ENCODE results near the gene MAGEA8. TPM values are rescaled to one million over a fixed set of nuclear protein-coding genes. Genes with fewer than 3 reads are reported as not detected.
"Not testable (repeated sequence)": the region's sequence is repeated elsewhere in the genome, so short reads cannot be mapped to it uniquely, and the experiment has no call there.

MAGEA8 gene
- total RNA-seq, result not detected

- no peak for DNase-seq
Measured at GRCh38 chrX:149881081-149881711, at the start of gene MAGEA8. MAGEA8 (plus strand) TSS chrX:149881183; CDS start chrX:149884273, 3,090 bp downstream.

- DNase-seq, result no peak
Measured at GRCh38 chrX:149831473-149831872, 49.5 kb upstream of the MAGEA8 start.

- not testable (repeated sequence) for DNase-seq
Measured at GRCh38 chrX:149836728-149837127, 44.3 kb upstream of the MAGEA8 start.

DNA sequence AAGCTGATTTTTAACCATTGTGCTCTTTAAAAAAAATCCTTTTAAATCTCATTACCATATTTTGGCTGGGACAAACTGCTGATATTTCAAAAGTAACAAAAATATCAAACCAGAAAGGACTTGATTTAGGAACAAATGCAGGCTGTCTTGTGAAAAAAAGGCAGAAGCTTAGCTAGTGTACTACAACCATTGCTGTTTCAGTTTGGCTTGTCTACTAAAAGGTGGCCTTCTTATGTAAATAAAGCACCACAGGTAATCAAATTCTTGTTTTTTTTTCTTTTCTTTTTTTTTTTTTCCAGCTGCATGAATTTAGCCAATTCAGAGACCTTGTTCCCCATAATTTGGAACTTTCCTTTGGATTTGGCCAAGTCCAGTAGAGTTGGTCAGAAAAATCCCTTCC is 43.8 kb upstream of the MAGEA8 start:
- no peak for DNase-seq

GRCh38 chrX:149837639-149838038 is 43.3 kb upstream of the MAGEA8 start:
- no peak for DNase-seq

GRCh38 chrX:149841929-149842328 is 39.1 kb upstream of the MAGEA8 start:
- DNase-seq, result no peak

DNA sequence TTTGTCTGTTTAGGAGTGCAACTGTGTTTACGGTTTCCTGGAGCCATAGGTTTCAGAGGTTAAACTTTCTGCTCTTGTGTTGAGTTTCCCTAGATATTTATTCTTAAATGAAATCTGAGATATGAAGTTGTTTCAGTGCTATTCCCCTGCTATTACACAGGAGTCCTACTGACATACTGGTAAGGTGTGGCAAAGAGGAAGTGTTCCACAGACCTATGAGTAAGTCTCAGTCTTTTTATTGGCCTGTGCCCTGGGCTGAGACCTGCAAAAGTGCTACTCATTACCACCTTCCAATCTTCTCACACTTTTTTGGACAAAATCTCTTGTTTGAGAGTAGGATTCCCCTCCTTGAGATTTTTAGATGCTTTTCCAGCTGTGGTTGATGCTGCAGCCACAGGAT is 35.6 kb upstream of the MAGEA8 start:
- no peak for DNase-seq

- DNase-seq, result no peak
Measured at GRCh38 chrX:149846789-149847188, 34.2 kb upstream of the MAGEA8 start.

GRCh38 chrX:149848855-149849254 is 32.1 kb upstream of the MAGEA8 start:
- no peak for DNase-seq

GRCh38 chrX:149849787-149850186 is 31.2 kb upstream of the MAGEA8 start:
- DNase-seq, result no peak

GRCh38 chrX:149851864-149852263 is 29.1 kb upstream of the MAGEA8 start:
- DNase-seq, result no peak

DNA sequence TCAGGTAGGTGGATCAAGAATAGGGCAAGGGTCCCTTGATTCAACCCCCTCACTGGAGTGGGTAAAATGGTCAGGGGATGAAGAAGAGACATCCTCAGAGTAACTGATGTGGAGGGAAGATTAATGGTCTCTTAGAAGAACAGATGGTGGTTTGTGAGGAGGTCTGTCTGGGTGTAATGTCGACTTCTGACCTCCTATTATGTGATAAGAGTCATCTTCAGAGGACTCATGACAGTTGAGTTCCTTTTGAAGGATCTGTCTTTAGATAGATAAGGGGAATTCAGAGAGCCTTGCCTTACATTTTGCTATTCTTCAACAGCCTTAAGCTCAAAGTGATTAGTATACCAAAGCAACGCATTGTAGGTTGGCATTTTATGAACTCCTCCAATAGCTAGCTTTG is 27.1 kb upstream of the MAGEA8 start:
- DNase-seq, result no peak

- no peak for DNase-seq
Measured at GRCh38 chrX:149858592-149858991, 22.4 kb upstream of the MAGEA8 start.

GRCh38 chrX:149860445-149860844 is 20.5 kb upstream of the MAGEA8 start:
- no peak for DNase-seq

GRCh38 chrX:149865390-149865789 is 15.6 kb upstream of the MAGEA8 start:
- DNase-seq, result no peak

- DNase-seq, result no peak
Measured at GRCh38 chrX:149867488-149867887, 13.5 kb upstream of the MAGEA8 start.

DNA sequence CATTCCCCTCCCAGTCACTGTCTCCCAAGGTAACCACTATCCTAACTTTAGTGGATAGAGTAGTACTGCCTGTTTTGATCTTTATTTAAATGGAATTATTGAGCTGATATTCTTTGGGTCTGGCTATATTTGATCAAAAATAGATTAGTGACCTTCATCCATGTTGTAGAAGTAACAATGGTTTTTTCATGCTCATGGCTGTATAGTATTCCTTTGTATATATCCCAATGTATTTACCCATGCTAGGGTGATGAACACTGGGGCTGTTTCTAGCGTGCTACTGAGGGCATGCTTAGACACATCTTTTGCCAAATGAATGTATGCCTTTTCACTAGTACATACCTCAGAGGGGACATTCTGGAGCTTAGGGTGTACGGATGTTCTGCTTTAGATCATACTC is 10.1 kb upstream of the MAGEA8 start:
- no peak for DNase-seq

DNA sequence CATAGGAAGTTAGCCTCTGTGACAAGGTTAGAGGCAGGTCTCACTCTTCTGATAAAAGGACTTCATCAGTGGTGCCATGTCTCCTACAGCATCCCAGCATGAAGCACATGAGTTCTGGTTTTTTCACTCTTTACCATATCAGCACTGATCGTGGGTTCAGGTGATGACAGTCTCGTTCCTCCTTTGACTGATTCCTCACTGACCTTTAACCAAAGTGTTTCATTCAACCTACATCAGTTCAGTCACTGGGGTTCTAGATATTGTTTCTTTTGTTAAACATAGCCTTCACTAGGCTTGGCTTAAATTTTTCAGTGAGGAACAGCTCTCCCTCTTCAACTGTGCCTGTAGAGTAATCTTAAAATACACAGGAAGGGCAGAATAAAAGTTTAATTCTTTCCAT is 9.6 kb upstream of the MAGEA8 start:
- no peak for DNase-seq

DNA sequence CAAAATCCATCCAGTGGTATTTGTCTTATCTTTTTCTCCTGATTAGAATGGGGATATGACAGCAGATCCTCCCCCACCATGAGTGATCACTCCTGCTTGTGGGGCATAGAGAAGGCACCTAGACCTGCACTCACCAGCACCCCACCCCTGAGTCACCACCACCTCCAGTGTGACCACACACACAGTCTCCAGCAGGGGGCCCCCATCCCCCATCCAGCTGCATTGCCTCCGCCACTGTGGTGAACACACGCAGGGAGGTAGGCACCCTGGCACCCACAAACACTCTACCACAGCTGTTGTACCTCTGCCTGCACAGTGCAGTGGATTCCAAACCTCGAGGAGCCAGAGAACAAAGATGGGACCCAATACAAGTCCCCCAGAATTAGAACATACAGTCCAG is 9.0 kb upstream of the MAGEA8 start:
- DNase-seq, result peak; percentile 12

- no peak for DNase-seq
Measured at GRCh38 chrX:149877157-149877556, 3.8 kb upstream of the MAGEA8 start.

DNA sequence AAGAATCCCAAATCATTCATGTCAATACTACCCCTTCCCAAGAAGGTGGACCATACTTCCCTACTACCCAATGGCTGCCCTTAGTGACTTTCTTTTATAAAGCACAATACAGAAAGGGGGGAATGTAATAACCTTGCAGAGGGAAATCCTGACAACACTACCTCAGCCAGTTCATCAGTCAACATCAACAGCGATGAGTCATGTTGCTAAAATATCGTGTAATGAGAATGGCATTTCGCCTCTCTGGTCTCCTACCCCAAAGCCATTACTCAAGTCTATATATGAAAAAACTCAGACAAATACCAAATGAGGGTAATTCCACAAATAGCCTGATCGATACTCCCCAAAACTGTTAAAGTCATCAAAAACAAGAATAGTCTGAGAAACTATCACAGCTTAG is 3.3 kb upstream of the MAGEA8 start:
- no peak for DNase-seq

DNA sequence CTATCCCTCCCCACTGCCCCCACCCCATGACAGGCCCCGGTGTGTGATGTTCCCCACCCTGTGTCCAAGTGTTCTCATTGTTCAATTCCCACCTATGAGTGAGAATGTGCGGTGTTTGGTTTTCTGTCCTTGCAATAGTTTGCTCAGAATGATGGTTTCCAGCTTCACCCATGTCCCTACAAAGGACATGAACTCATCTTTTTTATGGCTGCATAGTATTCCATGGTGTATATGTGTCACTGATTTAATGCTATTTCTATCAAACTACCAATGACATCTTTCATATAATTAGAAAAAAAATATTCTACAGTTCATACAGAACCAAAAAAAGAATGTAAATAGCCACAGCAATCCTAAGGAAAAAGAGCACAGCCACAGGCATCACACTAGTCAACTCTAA is 9.8 kb downstream of the MAGEA8 start:
- DNase-seq, result not testable (repeated sequence)

- DNase-seq, result no peak
Measured at GRCh38 chrX:149898554-149898953, 17.6 kb downstream of the MAGEA8 start.

- DNase-seq, result no peak
Measured at GRCh38 chrX:149903889-149904748, 23.1 kb downstream of the MAGEA8 start.
